SK-N-SH treated with all-trans-retinoic acid at 6 μM for 48 hours (cell line): ENCODE measurements around the gene UNC45B.

Source experiments
- ARNTL ChIP-seq: fragments of 450-650 bp; formaldehyde crosslinking; IDR thresholded peaks from 2 replicates; pipeline ENCODE4 v1.5.0; 2020; ENCODE audit warnings: low read depth, mild to moderate bottlenecking, moderate library complexity, borderline replicate concordance
- BACH2 ChIP-seq: fragments of 250-450 bp; sonication (Bioruptor Pico); IDR thresholded peaks from 2 replicates; pipeline ENCODE4 v1.9.0; 2021; ENCODE audit warnings: mild to moderate bottlenecking, borderline replicate concordance
- RARB ChIP-seq: fragments of 250-450 bp; sonication (Bioruptor Pico); IDR thresholded peaks from 2 replicates; pipeline ENCODE4 v1.8.0; 2021; ENCODE audit warnings: mild to moderate bottlenecking, moderate library complexity
- ZC3H10 ChIP-seq: fragments of 250-450 bp; sonication (Bioruptor Pico); IDR thresholded peaks from 2 replicates; pipeline ENCODE4 v1.5.1; 2021; ENCODE audit warnings: mild to moderate bottlenecking, moderate library complexity
- ZFP3 ChIP-seq: fragments of 250-450 bp; sonication (Bioruptor Pico); IDR thresholded peaks from 2 replicates; pipeline ENCODE4 v1.5.0; 2020; ENCODE audit warnings: mild to moderate bottlenecking, moderate library complexity
- ZNF70 ChIP-seq: fragments of 450-650 bp; formaldehyde crosslinking; IDR thresholded peaks from 2 replicates; pipeline ENCODE4 v1.5.0; 2020; ENCODE audit warnings: mild to moderate bottlenecking, moderate library complexity
- TF ChIP-seq, protein P1 (sequence below): fragments of 250-450 bp; sonication (Bioruptor Pico); IDR thresholded peaks from 2 replicates; pipeline ENCODE4 v1.5.1; 2021; ENCODE audit warnings: mild to moderate bottlenecking, moderate library complexity
- TF ChIP-seq, protein P2 (sequence below): fragments of 250-450 bp; sonication (Bioruptor Pico); IDR thresholded peaks from 2 replicates; pipeline ENCODE4 v1.5.1; 2020; ENCODE audit warnings: low read depth, mild to moderate bottlenecking, moderate library complexity
- TF ChIP-seq, protein P3 (sequence below): fragments of 250-450 bp; sonication (Bioruptor Pico); IDR thresholded peaks from 2 replicates; pipeline ENCODE4 v1.8.0; 2020; ENCODE audit warnings: mild to moderate bottlenecking, moderate library complexity, borderline replicate concordance

DNA sequence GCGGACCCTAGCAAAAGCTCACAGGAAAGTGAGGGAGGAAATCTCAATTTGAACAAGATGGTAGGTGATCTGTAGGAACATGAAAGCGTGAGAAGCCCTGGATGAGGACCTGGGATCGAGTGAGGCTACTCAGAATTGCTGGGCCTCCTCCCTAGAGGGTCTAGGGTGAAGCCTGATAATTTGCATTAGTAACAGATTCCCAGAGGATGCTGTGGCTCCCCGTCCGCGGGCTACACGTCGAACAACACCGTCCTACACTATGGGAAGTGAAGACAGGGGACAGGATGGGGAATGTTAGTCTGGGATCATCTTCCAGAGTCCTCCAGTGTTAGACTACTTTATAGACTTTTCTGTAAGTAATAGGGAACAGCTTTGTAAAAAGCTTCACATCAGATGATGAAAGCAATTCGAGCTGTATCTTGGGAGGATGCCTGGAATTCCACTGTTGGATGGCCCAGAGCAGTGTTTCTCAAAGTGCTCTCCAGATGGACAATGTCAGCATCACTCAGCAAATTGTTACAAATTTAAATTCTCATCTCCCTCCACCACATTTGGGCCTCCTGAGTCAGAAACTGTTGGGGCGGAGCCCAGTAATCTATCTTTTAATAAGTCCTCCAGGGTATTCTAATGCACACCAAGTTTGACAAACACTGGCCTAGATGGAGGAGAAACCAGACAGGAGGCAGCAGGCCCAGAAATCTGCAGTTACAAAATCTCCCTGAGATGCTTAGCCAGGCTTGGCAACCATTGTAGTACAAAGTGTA is 19.7 kb upstream of the UNC45B start:
- TF ChIP-seq ZC3H10 (no peak), BACH2 (no peak), ARNTL (CRISPR knock-in tag) (no peak), ZNF70 (CRISPR knock-in tag) (no peak), ZFP3 (CRISPR knock-in tag) (no peak), RARB (CRISPR knock-in tag) (no peak)
- TF ChIP-seq, protein P1, sequence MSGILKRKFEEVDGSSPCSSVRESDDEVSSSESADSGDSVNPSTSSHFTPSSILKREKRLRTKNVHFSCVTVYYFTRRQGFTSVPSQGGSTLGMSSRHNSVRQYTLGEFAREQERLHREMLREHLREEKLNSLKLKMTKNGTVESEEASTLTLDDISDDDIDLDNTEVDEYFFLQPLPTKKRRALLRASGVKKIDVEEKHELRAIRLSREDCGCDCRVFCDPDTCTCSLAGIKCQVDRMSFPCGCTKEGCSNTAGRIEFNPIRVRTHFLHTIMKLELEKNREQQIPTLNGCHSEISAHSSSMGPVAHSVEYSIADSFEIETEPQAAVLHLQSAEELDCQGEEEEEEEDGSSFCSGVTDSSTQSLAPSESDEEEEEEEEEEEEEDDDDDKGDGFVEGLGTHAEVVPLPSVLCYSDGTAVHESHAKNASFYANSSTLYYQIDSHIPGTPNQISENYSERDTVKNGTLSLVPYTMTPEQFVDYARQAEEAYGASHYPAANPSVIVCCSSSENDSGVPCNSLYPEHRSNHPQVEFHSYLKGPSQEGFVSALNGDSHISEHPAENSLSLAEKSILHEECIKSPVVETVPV (CRISPR knock-in tag), result no peak
- TF ChIP-seq, protein P2, sequence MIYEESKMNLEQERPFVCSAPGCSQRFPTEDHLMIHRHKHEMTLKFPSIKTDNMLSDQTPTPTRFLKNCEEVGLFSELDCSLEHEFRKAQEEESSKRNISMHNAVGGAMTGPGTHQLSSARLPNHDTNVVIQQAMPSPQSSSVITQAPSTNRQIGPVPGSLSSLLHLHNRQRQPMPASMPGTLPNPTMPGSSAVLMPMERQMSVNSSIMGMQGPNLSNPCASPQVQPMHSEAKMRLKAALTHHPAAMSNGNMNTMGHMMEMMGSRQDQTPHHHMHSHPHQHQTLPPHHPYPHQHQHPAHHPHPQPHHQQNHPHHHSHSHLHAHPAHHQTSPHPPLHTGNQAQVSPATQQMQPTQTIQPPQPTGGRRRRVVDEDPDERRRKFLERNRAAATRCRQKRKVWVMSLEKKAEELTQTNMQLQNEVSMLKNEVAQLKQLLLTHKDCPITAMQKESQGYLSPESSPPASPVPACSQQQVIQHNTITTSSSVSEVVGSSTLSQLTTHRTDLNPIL (CRISPR knock-in tag), result no peak
- TF ChIP-seq, protein P3, sequence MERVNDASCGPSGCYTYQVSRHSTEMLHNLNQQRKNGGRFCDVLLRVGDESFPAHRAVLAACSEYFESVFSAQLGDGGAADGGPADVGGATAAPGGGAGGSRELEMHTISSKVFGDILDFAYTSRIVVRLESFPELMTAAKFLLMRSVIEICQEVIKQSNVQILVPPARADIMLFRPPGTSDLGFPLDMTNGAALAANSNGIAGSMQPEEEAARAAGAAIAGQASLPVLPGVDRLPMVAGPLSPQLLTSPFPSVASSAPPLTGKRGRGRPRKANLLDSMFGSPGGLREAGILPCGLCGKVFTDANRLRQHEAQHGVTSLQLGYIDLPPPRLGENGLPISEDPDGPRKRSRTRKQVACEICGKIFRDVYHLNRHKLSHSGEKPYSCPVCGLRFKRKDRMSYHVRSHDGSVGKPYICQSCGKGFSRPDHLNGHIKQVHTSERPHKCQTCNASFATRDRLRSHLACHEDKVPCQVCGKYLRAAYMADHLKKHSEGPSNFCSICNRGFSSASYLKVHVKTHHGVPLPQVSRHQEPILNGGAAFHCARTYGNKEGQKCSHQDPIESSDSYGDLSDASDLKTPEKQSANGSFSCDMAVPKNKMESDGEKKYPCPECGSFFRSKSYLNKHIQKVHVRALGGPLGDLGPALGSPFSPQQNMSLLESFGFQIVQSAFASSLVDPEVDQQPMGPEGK (CRISPR knock-in tag), result no peak
